SU-DHL-6 (cell line): Measurements from ENCODE around the gene SPATA9.

ENCODE experiments used
- CTCF ChIP-seq: fragments of 200-600 bp; sonication (generic); IDR thresholded peaks from one replicate; pipeline ENCODE4 v1.5.1; 2017; ENCODE audit warnings: antibody characterized with exemption, mild to moderate bottlenecking, low read length, moderate library complexity; ENCODE audit not compliant: insufficient read depth, poor library complexity, severe bottlenecking
- EZH2phosphoT487 ChIP-seq: fragments of 200-600 bp; sonication (generic), shearing (Covaris generic); conservative IDR thresholded peaks from 2 replicates; pipeline ENCODE4 v1.6.1; 2018; ENCODE audit warnings: mild to moderate bottlenecking, antibody characterized with exemption, low read length, moderate library complexity, mixed read lengths

GRCh38 chr5:95725071-95725820 is 42.5 kb upstream of the SPATA9 start:
- no peak for TF ChIP-seq CTCF
- TF ChIP-seq EZH2phosphoT487 = no peak
